MV-4-11 (cell line): ENCODE measurements around the gene IGSF21.

Experiments used
- DNase-seq: peaks from one replicate; lab custom pipeline; 2025; lab: John Stamatoyannopoulos, UW

IGSF21 gene

GRCh38 chr1:18229625-18230024 is 122.0 kb downstream of the IGSF21 start:
- no peak for DNase-seq

DNA sequence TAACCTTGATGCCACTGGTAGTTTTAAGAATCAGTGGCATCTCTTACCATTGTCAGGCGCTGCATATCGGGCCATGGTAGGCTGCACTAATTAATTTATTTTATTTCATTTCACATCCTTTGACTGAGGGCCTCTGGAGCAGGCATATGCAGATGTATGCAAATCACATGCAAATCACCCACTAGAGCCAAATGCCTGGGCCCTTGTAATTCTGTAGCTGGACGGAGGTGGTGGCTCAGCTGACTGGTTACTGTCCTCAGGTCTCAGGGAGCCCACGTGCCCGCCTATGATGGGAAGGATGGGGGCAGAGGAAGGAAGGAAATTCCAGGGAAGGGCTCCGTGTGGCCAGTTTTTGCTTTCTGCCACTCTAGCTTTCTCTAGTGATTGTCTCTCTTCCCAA is 122.7 kb downstream of the IGSF21 start:
- DNase-seq: no peak

GRCh38 chr1:18230840-18231239 is 123.2 kb downstream of the IGSF21 start:
- no peak for DNase-seq

DNA sequence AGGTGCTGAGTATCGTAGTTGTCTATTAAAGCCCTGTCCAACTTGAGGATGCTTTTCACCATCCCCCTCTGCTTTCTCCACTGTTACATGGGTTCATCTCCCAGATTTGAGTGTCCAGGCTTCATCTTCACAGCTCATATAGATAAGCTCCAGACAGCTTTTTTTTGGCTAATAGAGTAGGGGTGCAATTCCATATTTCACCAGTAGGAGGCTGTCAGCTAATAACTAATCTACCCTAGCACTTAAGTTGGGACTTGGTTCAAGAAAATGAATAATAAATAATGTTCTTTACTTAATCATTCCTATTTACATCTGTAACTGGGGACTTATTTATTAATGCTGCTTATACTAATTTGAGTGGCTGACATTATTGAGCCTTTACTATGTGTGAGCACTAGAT is 124.5 kb downstream of the IGSF21 start:
- no peak for DNase-seq

DNA sequence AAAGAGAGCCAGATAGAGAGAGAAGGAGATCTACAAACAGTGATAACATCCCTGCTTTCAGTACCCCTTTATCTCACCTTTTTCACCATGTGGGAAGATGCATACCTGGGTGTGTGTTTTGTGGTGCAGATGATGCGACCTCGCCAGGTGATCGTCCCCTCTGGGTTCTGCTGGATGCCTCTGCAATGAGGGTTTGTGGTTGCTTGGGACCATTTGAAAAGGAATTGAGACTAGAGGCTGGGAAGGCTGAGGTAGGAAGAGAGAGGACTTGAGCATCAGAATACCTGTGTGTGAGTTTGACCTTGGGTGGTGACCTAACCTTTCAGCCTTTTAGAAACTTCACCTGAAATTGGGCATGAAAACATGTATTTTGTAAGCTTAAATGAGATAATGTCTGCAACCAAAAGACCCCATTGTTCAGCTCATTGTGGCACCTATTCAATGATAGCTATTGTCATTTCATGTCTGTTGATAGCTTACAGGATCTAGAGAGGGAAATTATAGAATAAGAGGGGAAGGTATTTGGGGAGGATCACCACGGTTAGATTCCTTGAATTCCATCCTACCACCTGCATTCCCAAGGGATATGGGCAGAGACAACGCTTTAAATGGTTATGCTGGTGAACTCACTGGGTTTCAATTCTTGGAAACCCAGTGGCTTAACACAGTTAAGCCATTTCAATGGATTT is 125.7 kb downstream of the IGSF21 start:
- no peak for DNase-seq

DNA sequence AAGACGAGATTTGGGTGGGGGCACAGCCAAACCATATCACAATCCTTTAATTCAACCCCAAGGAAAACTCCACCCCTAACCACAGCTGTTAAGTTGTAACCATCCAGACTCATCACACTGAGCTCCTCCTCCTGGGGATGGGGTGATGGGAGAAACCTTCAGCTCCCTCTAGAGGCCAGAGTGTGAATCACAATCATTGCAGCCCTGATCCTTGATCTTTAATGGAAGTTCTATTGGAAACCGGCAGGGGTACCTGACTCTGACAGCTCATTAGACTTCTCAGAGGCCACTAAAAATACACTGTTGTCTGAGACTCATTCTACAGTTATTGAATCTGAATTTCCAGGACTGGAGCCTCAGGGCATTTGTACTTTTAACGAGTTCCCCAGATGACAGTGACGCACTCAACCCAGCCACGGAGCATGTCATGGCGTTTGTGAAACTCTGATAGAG is 127.2 kb downstream of the IGSF21 start:
- peak; percentile 30 for DNase-seq

- no peak for DNase-seq
These were observed 129.8 kb downstream of the IGSF21 start for GRCh38 chr1:18237371-18237770.

DNA sequence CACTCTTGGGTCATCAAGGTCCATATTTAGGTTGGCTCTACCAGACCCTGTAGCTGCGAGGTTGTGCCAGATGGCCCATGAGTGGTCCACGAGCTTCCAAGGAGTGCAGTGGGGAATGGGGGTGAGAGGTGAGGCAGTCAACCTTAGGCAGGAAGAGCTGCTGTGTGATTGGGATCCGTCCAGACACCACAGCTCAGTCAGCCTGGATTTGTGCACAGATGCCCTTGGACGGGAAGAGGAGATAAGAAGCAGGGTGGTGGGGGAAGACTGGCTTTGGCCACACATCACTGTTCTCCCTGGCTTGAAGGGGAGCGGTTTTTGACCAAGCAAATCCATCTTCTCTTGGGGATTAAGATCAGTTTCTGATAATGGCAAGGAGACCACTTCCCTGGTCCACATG is 130.6 kb downstream of the IGSF21 start:
- no peak for DNase-seq

DNA sequence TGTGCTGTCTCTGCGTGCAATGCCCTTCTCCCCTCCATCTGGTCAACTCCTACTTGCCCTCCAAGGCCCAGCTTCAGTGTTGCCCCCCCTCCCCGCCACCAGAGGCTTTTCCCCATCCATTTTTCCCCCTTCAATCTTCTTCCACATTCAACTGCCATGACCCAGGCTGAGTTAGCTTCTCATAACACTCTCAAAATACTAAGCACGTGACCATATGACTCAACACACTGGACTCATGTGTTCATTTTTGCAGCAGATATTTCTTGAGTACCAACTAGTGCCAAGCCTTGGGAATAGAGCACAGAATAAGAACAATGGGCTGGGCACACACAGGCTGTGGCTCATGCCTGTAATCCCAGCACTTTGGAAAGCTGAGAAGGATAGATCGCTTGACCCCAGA is 132.1 kb downstream of the IGSF21 start:
- no peak for DNase-seq

DNA sequence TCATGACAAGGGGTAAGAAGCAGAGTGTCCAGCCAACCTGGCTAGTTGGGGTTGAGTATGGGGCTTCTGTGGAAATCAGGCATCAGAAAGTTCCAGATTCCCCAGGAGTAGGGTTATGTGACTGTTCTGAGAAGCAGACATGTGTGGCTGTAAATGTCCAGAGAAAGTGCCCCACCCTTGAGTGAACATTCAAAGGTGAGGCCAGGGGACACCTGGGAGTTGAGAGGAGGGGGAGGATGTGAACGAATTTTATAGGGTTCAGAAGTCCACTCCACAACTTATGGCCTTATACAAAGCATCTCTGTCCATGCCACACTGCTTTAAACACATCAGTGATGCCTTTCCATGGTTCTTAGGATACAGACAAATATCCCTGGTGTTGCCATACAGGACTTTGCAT is 133.3 kb downstream of the IGSF21 start:
- no peak for DNase-seq

DNA sequence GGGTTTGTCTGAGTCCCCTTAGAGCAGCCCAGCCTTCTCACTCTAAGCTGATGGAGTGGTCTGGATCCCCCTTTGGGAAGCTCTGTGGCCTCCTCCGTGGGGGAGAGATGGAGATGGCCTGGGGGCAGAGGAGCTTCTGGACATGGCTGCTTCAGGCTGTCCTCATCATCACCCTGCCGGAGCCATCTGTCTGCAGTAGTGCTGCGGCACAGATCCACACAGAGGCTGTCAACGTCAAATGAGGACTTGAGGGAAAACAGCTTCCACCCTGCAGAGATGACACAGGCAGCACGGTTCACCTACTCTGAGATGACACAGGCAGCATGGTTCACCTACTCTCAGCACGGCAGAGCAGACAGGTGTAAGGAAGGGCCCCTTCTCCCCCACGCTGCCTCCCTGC is 134.3 kb downstream of the IGSF21 start:
- no peak for DNase-seq

DNA sequence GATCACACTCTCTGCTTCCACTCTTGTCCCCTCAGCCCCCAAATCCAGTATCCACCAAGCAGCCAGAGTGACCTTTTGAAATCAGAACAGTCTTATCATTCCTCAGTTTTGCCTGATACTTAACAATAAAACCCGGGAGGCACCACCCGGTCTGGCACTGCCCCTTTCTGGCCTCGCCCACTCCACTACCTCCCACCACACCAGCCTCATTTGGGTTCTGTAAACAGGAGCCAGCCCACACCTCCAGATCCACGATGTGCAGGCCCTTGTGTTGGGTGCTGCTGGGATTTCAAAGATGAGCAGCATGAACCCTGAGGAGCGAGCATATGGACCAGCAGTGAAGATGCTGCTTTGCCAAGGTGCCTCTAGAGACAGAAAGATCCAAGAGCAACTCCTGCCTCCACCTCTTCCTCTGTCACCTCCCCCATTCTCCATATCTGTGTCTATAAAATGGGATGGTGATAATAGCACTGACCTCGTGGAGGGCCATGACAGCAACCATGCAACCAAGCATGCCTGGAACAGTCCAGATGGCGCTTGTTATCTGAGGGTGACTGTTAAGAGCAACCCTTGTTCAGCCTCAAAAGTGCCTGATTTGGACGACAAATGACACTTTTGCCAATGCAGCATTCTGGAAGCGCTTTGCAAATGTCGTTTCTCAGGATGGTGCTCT is 136.0 kb downstream of the IGSF21 start:
- DNase-seq: no peak

DNA sequence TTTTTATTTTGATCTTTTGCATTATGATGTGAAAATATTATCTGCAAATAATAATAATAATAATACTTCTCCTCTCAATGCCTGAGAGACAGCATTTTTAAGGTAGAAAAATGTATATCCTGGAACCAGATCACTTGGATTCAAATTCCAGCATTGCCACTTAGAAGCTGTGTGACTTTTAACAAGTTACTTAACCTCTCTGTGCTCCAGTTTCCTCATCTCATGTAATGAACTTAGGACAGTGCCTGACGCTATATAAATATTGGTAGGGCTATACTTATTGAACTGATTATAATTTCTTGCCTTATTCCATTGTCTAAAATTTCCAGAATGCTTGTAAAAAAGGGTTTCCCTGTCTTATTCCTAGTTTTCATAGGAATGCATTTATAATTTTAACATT is 137.2 kb downstream of the IGSF21 start:
- DNase-seq: no peak

DNA sequence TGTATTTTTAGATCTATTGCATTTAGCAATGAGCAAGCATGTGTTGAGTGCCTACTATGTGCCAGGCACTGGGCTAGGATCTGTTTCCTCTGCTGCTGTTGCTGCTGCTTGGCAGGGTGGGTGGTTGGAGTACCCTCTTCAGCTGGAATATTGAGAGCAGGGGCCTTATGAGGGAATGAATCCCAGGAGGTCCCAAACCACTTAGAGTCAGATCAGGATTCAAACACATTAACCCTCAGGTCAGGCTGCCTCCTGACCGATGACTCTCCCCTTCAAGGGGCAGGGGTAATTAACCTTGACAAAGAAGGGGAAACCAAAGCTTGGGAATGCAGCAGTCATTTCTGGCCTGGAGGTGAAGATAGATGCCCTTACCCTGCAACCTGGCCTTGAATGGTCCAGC is 138.0 kb downstream of the IGSF21 start:
- DNase-seq: no peak

DNA sequence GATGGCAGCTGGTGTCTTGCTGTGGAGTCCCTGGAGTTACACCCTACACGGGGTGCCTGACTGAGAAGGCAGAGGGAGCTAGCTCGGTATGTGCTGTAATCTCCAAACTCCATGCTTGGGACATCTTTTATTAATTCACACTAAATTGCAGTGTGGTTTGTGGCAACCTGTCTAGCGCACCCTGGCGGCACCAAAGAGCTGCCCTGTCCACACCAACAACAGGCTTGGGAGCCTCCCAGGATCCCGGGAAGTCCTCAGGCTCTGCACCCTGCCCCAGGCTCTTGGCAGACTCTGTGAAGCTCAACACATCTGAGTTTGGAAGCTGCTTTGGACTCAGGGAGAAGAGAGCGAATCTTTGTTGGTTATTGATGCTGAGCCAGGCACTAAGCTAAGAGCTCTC is 138.9 kb downstream of the IGSF21 start:
- DNase-seq: no peak

DNA sequence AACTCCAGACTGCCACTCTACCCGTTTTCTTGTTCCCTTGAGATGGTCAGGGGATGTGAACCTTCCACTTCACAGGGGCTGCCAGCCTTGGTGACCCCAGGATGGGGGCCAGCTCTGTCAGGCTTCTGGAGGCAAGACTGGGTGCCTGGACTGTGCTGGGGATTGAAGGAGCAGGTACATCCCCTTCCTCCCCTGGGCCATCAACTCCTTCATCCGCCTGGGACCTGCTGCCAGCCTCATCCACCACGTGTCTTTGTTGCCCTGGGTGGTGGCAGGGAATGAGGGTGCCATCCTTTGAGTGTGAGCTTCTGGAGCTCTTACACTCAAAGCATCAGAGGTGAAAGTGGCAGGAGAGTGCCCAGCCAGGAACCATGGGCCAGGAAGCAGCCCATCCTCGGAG is 139.6 kb downstream of the IGSF21 start:
- DNase-seq: no peak

DNA sequence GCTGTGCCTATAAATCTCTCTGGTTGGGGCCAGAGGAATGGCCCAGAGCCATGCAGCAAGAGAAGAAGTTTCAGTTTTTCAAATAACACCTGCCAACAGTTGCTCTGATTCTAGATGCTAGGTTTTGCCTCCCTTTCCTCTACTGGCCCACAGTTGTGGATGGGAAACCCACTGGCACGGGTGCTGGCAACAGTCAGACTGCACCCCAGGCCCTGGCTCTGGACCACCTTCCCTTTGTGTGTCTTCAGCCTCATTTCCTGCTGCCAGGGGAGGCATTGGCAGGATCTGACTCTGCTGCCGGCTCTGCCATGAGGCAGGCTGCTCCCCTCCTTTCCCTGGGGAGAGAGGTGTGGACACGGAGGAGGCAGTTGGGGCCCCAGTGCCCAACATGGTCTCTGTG is 142.0 kb downstream of the IGSF21 start:
- DNase-seq: no peak

DNA sequence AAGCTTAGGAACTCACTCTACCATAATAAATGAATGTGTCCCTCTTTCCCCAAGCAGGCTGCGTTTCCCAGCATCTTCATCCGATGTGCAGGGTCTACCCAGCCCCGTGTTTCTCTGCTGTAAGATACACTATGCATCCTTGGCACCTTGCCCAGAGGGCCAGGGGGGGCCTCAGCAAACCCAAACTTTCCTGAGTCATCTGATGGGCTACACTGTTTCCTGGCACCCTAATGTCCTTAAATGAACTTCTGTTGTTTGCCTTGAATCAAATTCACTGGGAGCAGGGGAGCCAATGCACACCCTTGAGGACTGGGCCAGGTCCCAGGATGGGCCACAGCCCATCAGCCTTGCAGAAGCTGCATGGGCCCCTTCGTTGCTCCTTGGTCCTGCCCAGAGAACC is 145.5 kb downstream of the IGSF21 start:
- DNase-seq: no peak

DNA sequence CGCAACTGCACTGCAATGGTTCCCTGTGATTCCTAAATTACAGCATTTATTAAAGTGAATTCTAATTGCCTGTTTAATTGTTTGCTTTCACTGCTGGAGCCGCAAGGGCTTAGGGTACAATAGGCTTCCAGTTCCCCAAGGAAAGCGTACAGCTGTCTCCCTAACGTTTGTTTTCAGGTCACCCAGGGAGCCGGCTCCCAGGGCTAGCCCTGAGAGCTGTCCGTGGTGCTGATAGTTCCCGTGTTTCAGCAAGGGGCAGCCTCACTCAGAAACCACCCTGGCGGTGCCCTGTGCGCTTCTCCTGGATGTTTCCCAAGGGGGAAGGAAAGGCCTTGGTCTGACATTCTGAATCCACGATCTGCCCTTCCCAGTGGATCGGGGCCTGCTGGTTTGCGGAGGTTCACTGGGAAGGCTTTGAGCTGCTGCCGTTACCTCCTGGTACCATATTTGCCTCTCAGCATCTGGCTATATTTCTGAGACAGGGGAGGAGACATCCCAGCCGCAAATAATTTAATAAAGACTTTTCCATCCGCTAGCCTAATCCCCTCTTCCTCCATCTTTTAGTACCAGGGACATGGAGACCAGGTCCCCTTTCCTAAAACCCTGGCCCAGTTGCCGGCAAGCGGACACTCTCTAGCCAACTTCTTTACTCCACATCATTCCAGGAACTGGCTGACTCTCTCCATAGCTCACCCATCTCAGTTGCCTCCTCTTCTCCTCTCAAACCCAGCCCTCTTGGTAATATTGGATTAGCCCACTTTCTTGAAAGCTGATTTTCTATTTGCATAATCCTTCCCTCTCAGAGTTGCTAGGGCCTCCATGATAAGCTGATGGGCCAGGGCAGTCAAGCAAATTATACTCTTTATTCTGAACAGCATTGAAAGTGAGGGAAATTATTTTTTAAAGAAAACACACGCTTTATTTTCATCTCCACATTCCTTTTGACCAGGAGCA is 149.0 kb downstream of the IGSF21 start:
- DNase-seq: peak; percentile 19

- DNase-seq: no peak
These were observed 150.2 kb downstream of the IGSF21 start for GRCh38 chr1:18257778-18258177.

DNA sequence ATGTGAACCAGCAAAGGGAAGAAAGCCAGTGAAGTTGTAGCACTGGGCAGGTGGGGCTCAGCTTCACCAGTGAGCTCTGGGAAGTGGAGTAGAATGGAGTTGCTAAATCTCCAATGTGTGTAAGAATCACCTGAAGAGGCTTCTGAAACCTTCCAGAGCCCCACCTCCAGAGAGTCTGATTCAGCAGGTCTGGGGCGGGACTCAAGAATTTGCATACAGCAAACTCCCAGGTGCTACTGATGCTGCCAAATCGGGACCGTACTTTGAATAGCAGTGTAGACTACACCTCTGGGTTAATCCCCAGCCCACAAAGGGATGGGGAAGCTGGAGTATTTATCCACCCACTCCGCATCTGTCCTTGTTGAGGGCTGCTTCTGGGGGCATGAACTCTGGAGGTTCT is 154.3 kb downstream of the IGSF21 start:
- no peak for DNase-seq

DNA sequence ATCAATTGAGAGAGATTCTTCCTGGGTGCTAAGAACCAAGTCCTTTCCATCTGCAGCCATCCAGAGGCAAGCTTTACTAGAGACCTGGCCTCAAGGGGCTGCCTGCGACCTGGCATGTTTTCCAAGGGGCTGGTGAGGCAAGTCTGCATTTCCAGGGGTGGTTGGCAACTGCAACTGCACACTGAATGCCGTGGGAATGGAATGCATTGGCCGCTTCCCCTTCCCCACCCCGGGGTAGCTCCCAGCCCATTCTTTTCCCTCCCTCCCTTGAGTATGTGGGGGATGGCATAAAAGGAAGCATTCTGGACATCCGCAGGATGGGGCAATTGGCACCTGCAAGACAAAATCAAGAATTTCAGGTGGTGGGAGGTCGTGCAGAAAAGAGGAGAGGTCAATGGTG is 155.1 kb downstream of the IGSF21 start:
- DNase-seq: no peak
